HEK293 (cell line): ENCODE data around the gene ZNF548.
A peak's percentile ranks its signal among the peaks of the same experiment; 100 is the strongest.

ENCODE experiments used
- CTCF ChIA-PET: fragments of 350-600 bp; formaldehyde crosslinking; extraction: SDS; loops from one replicate; lab custom pipeline; 2021; ENCODE audit warnings: antibody characterized with exemption; lab: Yijun Ruan, JAX
- POLR2A ChIA-PET: fragments of 300-600 bp; formaldehyde crosslinking; extraction: SDS; loops from one replicate; lab custom pipeline; 2020; ENCODE audit warnings: antibody characterized with exemption, inconsistent platforms; lab: Yijun Ruan, JAX
- H3K27ac ChIP-seq: fragments of 200-500 bp; sonication (Bioruptor generic); 2 replicates; pipeline ENCODE4 v1.5.1; 2014; ENCODE audit warnings: low read depth, low read length, control low read depth, inconsistent platforms; ENCODE audit errors: extremely low read depth
- H3K36me3 ChIP-seq, 2 experiments: fragments of 200-500 bp in 1 of 2; sonication (Bioruptor generic) in 1 of 2; 1 replicate in 1 of 2; 2 replicates in 1 of 2; pipeline ENCODE4 v1.5.1; 2014 to 2017; ENCODE audit warnings: inconsistent platforms in 2 of 2, low read length in 2 of 2; ENCODE audit not compliant: control insufficient read depth in 2 of 2, insufficient read depth in 1 of 2
- H3K4me1 ChIP-seq: fragments of 200-500 bp; sonication (Bioruptor generic); 2 replicates; pipeline ENCODE4 v1.5.1; 2014; ENCODE audit warnings: mild to moderate bottlenecking, low read length, inconsistent platforms; ENCODE audit not compliant: control insufficient read depth, insufficient read depth
- H3K4me3 ChIP-seq: 2 replicates; pipeline ENCODE4 v1.5.1; 2011; ENCODE audit warnings: low read depth, mild to moderate bottlenecking, control low read depth, low read length, moderate library complexity
- H3K9me3 ChIP-seq: fragments of 200-500 bp; sonication (Bioruptor generic); 2 replicates; pipeline ENCODE4 v1.5.1; 2014; ENCODE audit warnings: low read depth, low read length, inconsistent platforms; ENCODE audit not compliant: control insufficient read depth, insufficient read depth
- AEBP2 ChIP-seq: fragments of 450-650 bp; formaldehyde crosslinking; IDR thresholded peaks from 2 replicates; pipeline ENCODE4 v1.5.1; 2016; ENCODE audit warnings: missing biosample characterization, missing genetic modification characterization, borderline replicate concordance
- GLI2 ChIP-seq: fragments of 450-650 bp; formaldehyde crosslinking; IDR thresholded peaks from 2 replicates; pipeline ENCODE4; 2017; ENCODE audit warnings: missing biosample characterization, missing genetic modification characterization, low read depth, borderline replicate concordance
- KLF9 ChIP-seq: fragments of 450-650 bp; formaldehyde crosslinking; IDR thresholded peaks from 2 replicates; pipeline ENCODE4 v1.5.1; 2016; ENCODE audit warnings: missing biosample characterization, missing genetic modification characterization, low read depth
- SETDB1 ChIP-seq: IDR thresholded peaks from one replicate; pipeline ENCODE4 v1.6.1; 2017; ENCODE audit warnings: mild to moderate bottlenecking, low read length, moderate library complexity, mixed read lengths; ENCODE audit not compliant: insufficient read length
- TRIM28 ChIP-seq: IDR thresholded peaks from 2 replicates; pipeline ENCODE4 v1.6.1; 2011; ENCODE audit warnings: low read length, control low read depth, borderline replicate concordance
- ZBTB11 ChIP-seq: fragments of 450-650 bp; formaldehyde crosslinking; conservative IDR thresholded peaks from 2 replicates; pipeline ENCODE4 v1.5.1; 2016; ENCODE audit warnings: low read depth, missing biosample characterization, missing genetic modification characterization
- ZBTB44 ChIP-seq: fragments of 450-650 bp; IDR thresholded peaks from 2 replicates; pipeline ENCODE4 v1.5.1; 2018; ENCODE audit warnings: missing biosample characterization, mild to moderate bottlenecking, missing genetic modification characterization
- ZIC2 ChIP-seq: fragments of 450-650 bp; formaldehyde crosslinking; IDR thresholded peaks from 2 replicates; pipeline ENCODE4 v1.5.1; 2016; ENCODE audit warnings: missing biosample characterization, missing genetic modification characterization
- ZNF112 ChIP-seq: fragments of 450-650 bp; formaldehyde crosslinking; IDR thresholded peaks from 2 replicates; pipeline ENCODE4 v1.5.0; 2017; ENCODE audit warnings: missing biosample characterization, missing genetic modification characterization
- ZNF248 ChIP-seq: fragments of 450-650 bp; formaldehyde crosslinking; IDR thresholded peaks from 2 replicates; pipeline ENCODE4 v1.5.1; 2017; ENCODE audit warnings: missing biosample characterization, missing genetic modification characterization
- ZNF266 ChIP-seq: fragments of 450-650 bp; formaldehyde crosslinking; IDR thresholded peaks from 2 replicates; pipeline ENCODE4 v1.5.1; 2016; ENCODE audit warnings: missing biosample characterization, missing genetic modification characterization, low read depth
- ZNF280D ChIP-seq: fragments of 450-650 bp; formaldehyde crosslinking; IDR thresholded peaks from 2 replicates; pipeline ENCODE4 v1.5.1; 2016; ENCODE audit warnings: missing biosample characterization, missing genetic modification characterization
- ZNF354C ChIP-seq: fragments of 450-650 bp; formaldehyde crosslinking; IDR thresholded peaks from 2 replicates; pipeline ENCODE4 v1.5.1; 2016; ENCODE audit warnings: missing biosample characterization, missing genetic modification characterization, low read depth, borderline replicate concordance
- ZNF529 ChIP-seq: fragments of 450-650 bp; formaldehyde crosslinking; IDR thresholded peaks from 2 replicates; pipeline ENCODE4 v1.5.1; 2017; ENCODE audit warnings: missing genetic modification characterization, missing biosample characterization; ENCODE audit not compliant: insufficient replicate concordance
- ZNF664 ChIP-seq: fragments of 450-650 bp; formaldehyde crosslinking; IDR thresholded peaks from 2 replicates; pipeline ENCODE4 v1.5.1; 2016; ENCODE audit warnings: missing biosample characterization, missing genetic modification characterization
- ZNF768 ChIP-seq: fragments of 450-650 bp; formaldehyde crosslinking; IDR thresholded peaks from 2 replicates; pipeline ENCODE4 v1.5.1; 2018; ENCODE audit warnings: missing biosample characterization, mild to moderate bottlenecking, missing genetic modification characterization
- ZNF792 ChIP-seq: fragments of 450-650 bp; formaldehyde crosslinking; IDR thresholded peaks from 2 replicates; pipeline ENCODE4 v1.5.1; 2016; ENCODE audit warnings: missing biosample characterization, missing genetic modification characterization

ZNF548 gene

GRCh38 chr19:57419439-57419838 is 29.8 kb downstream of the ZNF548 start (continued):
- TF ChIP-seq ZBTB44 (tag by site-specific recombination), result no peak
- no peak for TF ChIP-seq KLF9 (tag by site-specific recombination)
- no peak for TF ChIP-seq ZNF248
- no peak for TF ChIP-seq AEBP2 (tag by site-specific recombination)
- TF ChIP-seq, all 188 proteins: peak for 0

- TF ChIP-seq SETDB1 (peak; percentile 51), ZNF266 (no peak)
- H3K4me1 ChIP-seq, result no peaks in the 10 kb centered on the region
- POLR2A ChIA-PET, result no interaction called here
- no peak overlapping the region for H3K4me3 ChIP-seq
- H3K9me3 ChIP-seq, result no peaks in the 10 kb centered on the region; the same call in none of the 2 replicates
- CTCF ChIA-PET, result interaction anchor here (1.6 to 2.8 kb wide), 2 partner anchors 14 to 15 kb away, joined by 3 to 8 read pairs; no protein-coding TSS in a partner anchor
- H3K36me3 ChIP-seq, result peaks cover 26 to 53% of the 10 kb centered on the region in 2 experiments
- no peak overlapping the region for H3K27ac ChIP-seq
These were observed 31.4 kb downstream of the ZNF548 start for GRCh38 chr19:57421037-57421436.

GRCh38 chr19:57434386-57435061 is 44.9 kb downstream of the ZNF548 start:
- CTCF ChIA-PET, result interaction anchor here (0.7 to 1.4 kb wide), 4 partner anchors 21 to 251 kb away, joined by 3 to 5 read pairs (median 4); no protein-coding TSS in a partner anchor
- POLR2A ChIA-PET, result interaction anchor here (0.9 to 1.5 kb wide), 4 partner anchors 15 to 749 kb away, joined by 3 to 6 read pairs (median 3); partner anchors contain the start of genes TRAPPC2B, ZNF274, ZNF419 and ZNF547
- Histone ChIP-seq H3K9me3 (no peaks in the 10 kb centered on the region), H3K4me1 (peaks cover 7% of the 10 kb centered on the region), H3K4me3 (peak overlapping the region; percentile 94), H3K27ac (peak overlapping the region; percentile 18; the same call in 1 of the 2 replicates), H3K36me3 (peaks cover 11 to 19% of the 10 kb centered on the region in 2 experiments)
- TF ChIP-seq ZNF529 (tag by site-specific recombination) (no peak), ZIC2 (tag by site-specific recombination) (no peak), ZNF354C (no peak), ZBTB11 (tag by site-specific recombination) (0 out of 2 replicates have a peak, but pooled peaks have one; percentile 7), TRIM28 (0 out of 2 replicates have a peak, but pooled peaks have one; percentile 60), ZNF112 (no peak), ZNF664 (tag by site-specific recombination) (no peak), ZNF792 (tag by site-specific recombination) (no peak), GLI2 (tag by site-specific recombination) (no peak), ZNF280D (tag by site-specific recombination) (0 out of 2 replicates have a peak, but pooled peaks have one; percentile 14), ZNF768 (tag by site-specific recombination) (0 out of 2 replicates have a peak, but pooled peaks have one; percentile 50)
